NT2/D1 (cell line): ENCODE measurements around the gene CDC14A.

Experiments used
- SUZ12 ChIP-seq: IDR thresholded peaks from 2 replicates; pipeline ENCODE4 v1.6.1; 2011; ENCODE audit not compliant: insufficient read length, insufficient read depth; ENCODE audit errors: extremely low read depth
- YY1 ChIP-seq: IDR thresholded peaks from 2 replicates; pipeline ENCODE4 v1.6.1; 2011; ENCODE audit not compliant: insufficient read length, insufficient read depth
- ZNF274 ChIP-seq: IDR thresholded peaks from 2 replicates; pipeline ENCODE4 v1.6.1; 2011; ENCODE audit warnings: mild to moderate bottlenecking, low read depth, low read length

GRCh38 chr1:100344774-100345173 is 7.5 kb upstream of the CDC14A start:
- TF ChIP-seq ZNF274 (no peak), YY1 (no peak), SUZ12 (no peak)
